DND-41 (cell line): Measurements from ENCODE around the gene SRSF12.

ENCODE experiments used
- ATAC-seq: fragments of 200-7000 bp; cut with Tn5 transposase; 3 replicates; pipeline ENCODE4 v1.9.1; 2021; ENCODE audit warnings: low read depth; ENCODE audit not compliant: insufficient read depth
- DNase-seq: peaks from one replicate; pipeline ENCODE4 v3.0.0-alpha.2; 2020
- H2AFZ ChIP-seq: 2 replicates; pipeline ENCODE4 v1.6.0; 2012; ENCODE audit warnings: low read depth, low read length
- H3K27ac ChIP-seq: 2 replicates; pipeline ENCODE4 v1.5.1; 2012; ENCODE audit warnings: low read length, inconsistent platforms
- H3K27me3 ChIP-seq: fragments of 200-600 bp; sonication (generic); 2 replicates; pipeline ENCODE4 v1.6.0; 2012; ENCODE audit warnings: low read length, mild to moderate bottlenecking, inconsistent platforms; ENCODE audit not compliant: insufficient read depth, poor library complexity
- H3K36me3 ChIP-seq: 2 replicates; pipeline ENCODE4 v1.5.1; 2012; ENCODE audit warnings: low read length, inconsistent platforms; ENCODE audit not compliant: insufficient read depth
- H3K4me1 ChIP-seq: 2 replicates; pipeline ENCODE4 v1.5.1; 2012; ENCODE audit warnings: mild to moderate bottlenecking, low read length; ENCODE audit not compliant: insufficient read depth
- H3K4me2 ChIP-seq: 2 replicates; pipeline ENCODE4 v1.6.0; 2012; ENCODE audit warnings: mild to moderate bottlenecking, moderate library complexity, low read length, inconsistent platforms; ENCODE audit not compliant: insufficient read depth
- H3K4me3 ChIP-seq, 2 experiments: fragments of 200-600 bp in 1 of 2; shearing (Covaris generic) in 1 of 2; 2 replicates each; pipeline ENCODE4 v1.5.1; 2012 to 2016; ENCODE audit warnings: inconsistent platforms in 2 of 2, low read length in 2 of 2, mild to moderate bottlenecking in 2 of 2, low read depth in 1 of 2, moderate library complexity in 1 of 2
- H3K79me2 ChIP-seq: 2 replicates; pipeline ENCODE4 v1.6.0; 2012; ENCODE audit warnings: low read length, inconsistent platforms; ENCODE audit not compliant: insufficient read depth
- H3K9ac ChIP-seq: 2 replicates; pipeline ENCODE4 v1.6.0; 2012; ENCODE audit warnings: low read depth, mild to moderate bottlenecking, inconsistent platforms, low read length, moderate library complexity
- H3K9me3 ChIP-seq: 2 replicates; pipeline ENCODE4 v1.5.1; 2012; ENCODE audit warnings: low read length, moderate library complexity, mild to moderate bottlenecking, inconsistent platforms; ENCODE audit not compliant: insufficient read depth, severe bottlenecking
- H4K20me1 ChIP-seq: 2 replicates; pipeline ENCODE4 v1.6.0; 2012; ENCODE audit warnings: low read length; ENCODE audit not compliant: insufficient read depth
- EZH2 ChIP-seq: IDR thresholded peaks from 3 replicates; pipeline ENCODE4 v1.6.1; 2012; ENCODE audit warnings: borderline replicate concordance, low read depth, mild to moderate bottlenecking, moderate library complexity, low read length, inconsistent platforms; ENCODE audit not compliant: severe bottlenecking
- TF ChIP-seq, protein P1 (sequence below): IDR thresholded peaks from 2 replicates; pipeline ENCODE4 v1.5.1; 2012; ENCODE audit warnings: borderline replicate concordance, low read length, moderate library complexity, mild to moderate bottlenecking; ENCODE audit not compliant: poor library complexity, severe bottlenecking; ENCODE audit errors: extremely low read depth

The SRSF12 gene

DNA sequence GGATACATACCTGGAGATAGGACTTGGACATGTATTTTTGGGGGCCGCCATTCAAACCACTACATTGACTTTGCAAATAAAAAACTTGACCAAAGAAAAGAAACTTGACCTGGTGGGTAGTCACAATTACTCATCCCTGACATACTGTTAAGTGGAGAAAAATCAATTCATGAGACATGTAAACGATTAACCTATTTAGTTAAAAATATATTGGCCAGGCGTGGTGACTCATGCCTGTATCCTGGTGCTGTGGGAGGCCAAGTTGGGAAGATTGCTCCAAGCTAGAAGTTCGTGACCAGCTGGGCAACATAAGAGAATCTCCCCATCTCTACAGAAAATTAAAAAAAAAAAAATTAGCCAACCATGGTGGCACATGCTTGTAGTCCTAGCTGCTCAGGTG is 2.5 kb upstream of the SRSF12 start:
- Histone ChIP-seq H2AFZ (no peak overlapping the region), H3K4me2 (no peak overlapping the region), H3K4me1 (no peaks in the 10 kb centered on the region), H3K27me3 (no peaks in the 10 kb centered on the region), H3K27ac (no peak overlapping the region), H3K9ac (no peak overlapping the region), H3K79me2 (no peaks in the 10 kb centered on the region), H3K36me3 (no peaks in the 10 kb centered on the region), H4K20me1 (no peaks in the 10 kb centered on the region), H3K9me3 (no peaks in the 10 kb centered on the region), H3K4me3 (no peak overlapping the region)
- TF ChIP-seq EZH2 = no peak
- TF ChIP-seq, protein P1, sequence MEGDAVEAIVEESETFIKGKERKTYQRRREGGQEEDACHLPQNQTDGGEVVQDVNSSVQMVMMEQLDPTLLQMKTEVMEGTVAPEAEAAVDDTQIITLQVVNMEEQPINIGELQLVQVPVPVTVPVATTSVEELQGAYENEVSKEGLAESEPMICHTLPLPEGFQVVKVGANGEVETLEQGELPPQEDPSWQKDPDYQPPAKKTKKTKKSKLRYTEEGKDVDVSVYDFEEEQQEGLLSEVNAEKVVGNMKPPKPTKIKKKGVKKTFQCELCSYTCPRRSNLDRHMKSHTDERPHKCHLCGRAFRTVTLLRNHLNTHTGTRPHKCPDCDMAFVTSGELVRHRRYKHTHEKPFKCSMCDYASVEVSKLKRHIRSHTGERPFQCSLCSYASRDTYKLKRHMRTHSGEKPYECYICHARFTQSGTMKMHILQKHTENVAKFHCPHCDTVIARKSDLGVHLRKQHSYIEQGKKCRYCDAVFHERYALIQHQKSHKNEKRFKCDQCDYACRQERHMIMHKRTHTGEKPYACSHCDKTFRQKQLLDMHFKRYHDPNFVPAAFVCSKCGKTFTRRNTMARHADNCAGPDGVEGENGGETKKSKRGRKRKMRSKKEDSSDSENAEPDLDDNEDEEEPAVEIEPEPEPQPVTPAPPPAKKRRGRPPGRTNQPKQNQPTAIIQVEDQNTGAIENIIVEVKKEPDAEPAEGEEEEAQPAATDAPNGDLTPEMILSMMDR = no peak
- DNase-seq (no peak), ATAC-seq (no peak)

- Histone ChIP-seq H3K9ac (no peak overlapping the region), H3K27ac (no peak overlapping the region), H3K4me3 (no peak overlapping the region), H2AFZ (no peak overlapping the region), H4K20me1 (no peaks in the 10 kb centered on the region), H3K9me3 (no peaks in the 10 kb centered on the region), H3K36me3 (no peaks in the 10 kb centered on the region), H3K4me1 (no peaks in the 10 kb centered on the region), H3K27me3 (no peaks in the 10 kb centered on the region), H3K79me2 (no peaks in the 10 kb centered on the region), H3K4me2 (no peak overlapping the region)
- TF ChIP-seq, protein P1 = no peak
- TF ChIP-seq EZH2 = no peak
- ATAC-seq (peak; percentile 50; the same call in 2 of the 3 replicates), DNase-seq (no peak)
Observed at GRCh38 chr6:89118931-89119330, 1.1 kb upstream of the SRSF12 start.

DNA sequence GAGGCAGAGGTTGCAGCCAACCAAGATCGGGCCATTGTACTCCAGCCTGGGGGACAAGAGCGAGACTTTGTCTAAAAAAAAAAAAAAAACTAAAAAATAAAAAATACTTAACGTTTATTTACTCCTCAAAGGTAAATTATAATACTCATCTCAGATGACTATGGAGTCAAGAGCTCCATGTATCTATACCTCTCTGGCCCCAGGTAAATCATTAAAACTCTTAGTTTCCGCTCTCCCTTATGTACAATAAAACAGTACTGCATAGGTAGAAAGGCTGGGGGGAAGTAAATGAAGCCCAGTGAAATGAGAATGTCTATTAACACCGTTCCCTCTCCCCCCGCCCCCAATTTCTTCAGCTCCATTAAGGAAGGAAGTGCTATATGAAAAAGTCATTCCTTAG is 1.2 kb downstream of the SRSF12 start:
- Histone ChIP-seq H2AFZ (no peak overlapping the region), H3K4me1 (no peaks in the 10 kb centered on the region), H3K79me2 (no peaks in the 10 kb centered on the region), H3K4me2 (no peak overlapping the region), H3K27me3 (no peaks in the 10 kb centered on the region), H3K4me3 (no peak overlapping the region), H3K9ac (no peak overlapping the region), H3K36me3 (no peaks in the 10 kb centered on the region), H3K9me3 (no peaks in the 10 kb centered on the region), H3K27ac (no peak overlapping the region), H4K20me1 (no peaks in the 10 kb centered on the region)
- ATAC-seq (no peak), DNase-seq (no peak)
- TF ChIP-seq, protein P1 = no peak
- TF ChIP-seq EZH2 = no peak

- H3K36me3 ChIP-seq = no peaks in the 10 kb centered on the region
- no peaks in the 10 kb centered on the region for H3K27me3 ChIP-seq
- no peak overlapping the region for H3K4me3 ChIP-seq
- H3K4me2 ChIP-seq = no peak overlapping the region
- TF ChIP-seq, protein P1 = no peak
- TF ChIP-seq EZH2 = no peak
- H2AFZ ChIP-seq = no peak overlapping the region
- H3K4me1 ChIP-seq = no peaks in the 10 kb centered on the region
- no peaks in the 10 kb centered on the region for H4K20me1 ChIP-seq
- H3K9ac ChIP-seq = no peak overlapping the region
- ATAC-seq (no peak), DNase-seq (no peak)
- H3K27ac ChIP-seq = no peak overlapping the region
- no peaks in the 10 kb centered on the region for H3K79me2 ChIP-seq
- no peaks in the 10 kb centered on the region for H3K9me3 ChIP-seq
Observed at GRCh38 chr6:89111933-89112332, 5.9 kb downstream of the SRSF12 start.
